ENCODE measurements around the gene PNPLA7. TPM values are rescaled to one million over a fixed set of nuclear protein-coding genes. Genes with fewer than 3 reads are reported as not detected.

PNPLA7 gene
- total and polyA plus RNA-seq, 2 of the 4 experiments (the other 2 are of a cell fraction) = under 0.01 to 0.89 TPM

GRCh38 chr9:137486545-137487453, 63.4 kb downstream of the PNPLA7 start (continued):
- no peak for TF ChIP-seq FOS (IDR thresholded peaks at IDR 0.05; ENCODE audit: low read depth, low read length)
- TF ChIP-seq BHLHE40 (IDR thresholded peaks at IDR 0.05; ENCODE audit: low read depth, low read length) = no peak
- no peak for TF ChIP-seq NFE2L2 (IDR thresholded peaks at IDR 0.05; ENCODE audit: low read depth, low read length)
- TF ChIP-seq CTCF (conservative IDR thresholded peaks at IDR 0.05; ENCODE audit: low read depth, low read length) = no peak
- TF ChIP-seq SMC3 (IDR thresholded peaks at IDR 0.05; ENCODE audit: low read depth, low read length) = no peak

Data from IMR-90 (cell line).